ENCODE results near the gene GPS1.

Gene GPS1

DNA sequence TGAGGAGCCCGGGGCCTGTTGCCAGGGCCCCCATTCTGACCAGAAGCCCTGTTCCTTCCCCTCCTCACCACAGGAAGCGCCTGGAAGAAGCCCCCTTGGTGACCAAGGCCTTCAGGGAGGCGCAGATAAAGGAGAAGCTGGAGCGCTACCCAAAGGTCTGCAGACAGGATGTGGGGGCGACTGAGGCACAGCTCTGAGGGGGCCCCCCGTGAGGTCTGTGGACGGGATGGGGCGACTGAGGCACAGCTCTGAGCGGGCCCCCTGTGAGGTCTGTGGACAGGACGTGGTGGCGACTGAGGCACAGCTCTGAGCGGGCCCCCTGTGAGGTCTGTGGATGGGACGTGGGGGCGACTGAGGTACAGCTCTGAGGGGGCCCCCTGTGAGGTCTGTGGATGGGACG, 42.3 kb upstream of the GPS1 start:
- TF ChIP-seq FOXM1 (IDR thresholded peaks at IDR 0.05; ENCODE audit: borderline replicate concordance, low read depth): no peak
- no peak for TF ChIP-seq YY1 (IDR thresholded peaks at IDR 0.05; ENCODE audit: low read depth)
- no peak for TF ChIP-seq CEBPB (IDR thresholded peaks at IDR 0.05)
- TF ChIP-seq TEAD4 (IDR thresholded peaks at IDR 0.05): no peak
- no peak for TF ChIP-seq TAF1 (IDR thresholded peaks at IDR 0.05; ENCODE audit: low read depth)
- TF ChIP-seq MAX (IDR thresholded peaks at IDR 0.05): no peak
- TF ChIP-seq USF1 (IDR thresholded peaks at IDR 0.05): no peak

DNA sequence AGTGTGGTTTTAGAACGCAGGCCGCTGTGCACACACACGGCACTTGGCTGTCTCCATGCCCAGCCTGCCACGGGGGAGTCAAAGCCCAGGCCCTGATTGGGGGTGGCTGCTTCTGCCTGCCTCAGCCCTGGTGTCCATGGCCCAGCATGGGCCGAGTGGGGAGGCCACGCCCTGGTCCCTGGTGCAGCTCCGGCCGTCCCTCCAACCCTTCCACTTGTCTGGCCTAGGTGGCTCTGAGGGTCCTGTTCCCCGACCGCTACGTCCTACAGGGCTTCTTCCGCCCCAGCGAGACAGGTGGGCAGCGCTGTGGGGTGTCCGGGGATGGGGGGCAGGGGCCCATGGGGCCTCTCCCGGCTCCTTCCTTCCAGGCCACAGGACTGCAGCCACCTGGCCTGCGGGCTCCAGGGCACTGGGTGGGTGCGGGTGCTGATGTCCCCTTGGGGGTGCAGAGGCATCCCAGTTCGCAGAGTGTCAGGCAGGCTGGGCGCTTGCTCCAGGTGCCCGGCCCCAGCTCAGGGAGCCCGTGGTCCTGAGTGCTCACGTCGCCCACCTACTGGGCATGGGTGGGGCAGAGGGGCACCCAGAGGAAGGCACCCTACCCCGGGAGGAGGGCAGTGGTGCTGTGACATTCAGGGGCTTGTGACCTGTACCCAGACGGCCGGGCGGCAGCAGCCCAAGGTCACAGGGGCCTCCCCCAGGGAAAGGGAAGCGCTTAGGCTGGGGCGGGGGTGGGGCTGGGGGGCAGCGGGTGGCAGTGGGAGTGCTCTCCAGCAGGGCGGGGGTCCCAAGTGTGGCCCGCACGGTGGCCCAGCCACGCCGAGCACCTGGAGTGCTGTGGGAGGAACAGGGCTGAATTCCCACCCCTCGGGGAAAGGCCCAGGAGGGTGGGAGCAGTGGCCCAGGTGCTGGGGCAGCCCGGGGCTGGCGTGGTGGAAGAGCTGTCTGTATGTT, 40.8 kb upstream of the GPS1 start:
- no peak for TF ChIP-seq TEAD4 (IDR thresholded peaks at IDR 0.05)
- TF ChIP-seq ZBTB7A (IDR thresholded peaks at IDR 0.05; ENCODE audit: low read depth): no peak
- no peak for TF ChIP-seq EP300 (IDR thresholded peaks at IDR 0.05; ENCODE audit: borderline replicate concordance)

DNA sequence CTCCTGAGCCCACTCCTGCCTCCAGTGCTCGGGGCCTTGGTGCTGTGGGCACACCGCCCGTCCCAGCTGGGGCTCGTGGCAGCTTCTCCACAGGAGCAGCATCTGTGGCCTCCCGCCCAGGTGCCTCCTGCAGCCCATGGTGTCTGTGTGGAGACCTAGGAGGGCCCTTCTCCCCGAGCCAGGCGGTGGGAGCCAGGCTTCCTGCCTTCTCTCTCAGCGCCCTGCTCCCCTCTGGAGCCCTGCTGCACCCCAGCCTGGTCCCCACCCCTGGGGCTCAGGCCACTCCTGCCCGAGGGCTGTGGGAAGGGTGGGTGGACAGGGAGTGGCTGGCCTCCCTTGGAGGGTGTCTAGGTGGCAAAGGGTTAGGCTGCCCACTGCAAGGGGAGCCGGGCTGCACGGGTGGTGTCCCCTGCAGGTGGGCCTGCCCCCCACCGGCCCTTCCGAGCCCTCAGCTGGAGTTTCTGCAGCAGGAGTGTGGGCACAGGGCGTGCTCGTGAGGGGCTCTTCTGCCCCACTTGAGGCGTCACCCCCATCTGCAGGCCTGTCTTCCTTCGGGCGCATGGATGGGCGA, 40.0 kb upstream of the GPS1 start:
- TF ChIP-seq EGR1 (IDR thresholded peaks at IDR 0.05): no peak

- TF ChIP-seq, protein P1, sequence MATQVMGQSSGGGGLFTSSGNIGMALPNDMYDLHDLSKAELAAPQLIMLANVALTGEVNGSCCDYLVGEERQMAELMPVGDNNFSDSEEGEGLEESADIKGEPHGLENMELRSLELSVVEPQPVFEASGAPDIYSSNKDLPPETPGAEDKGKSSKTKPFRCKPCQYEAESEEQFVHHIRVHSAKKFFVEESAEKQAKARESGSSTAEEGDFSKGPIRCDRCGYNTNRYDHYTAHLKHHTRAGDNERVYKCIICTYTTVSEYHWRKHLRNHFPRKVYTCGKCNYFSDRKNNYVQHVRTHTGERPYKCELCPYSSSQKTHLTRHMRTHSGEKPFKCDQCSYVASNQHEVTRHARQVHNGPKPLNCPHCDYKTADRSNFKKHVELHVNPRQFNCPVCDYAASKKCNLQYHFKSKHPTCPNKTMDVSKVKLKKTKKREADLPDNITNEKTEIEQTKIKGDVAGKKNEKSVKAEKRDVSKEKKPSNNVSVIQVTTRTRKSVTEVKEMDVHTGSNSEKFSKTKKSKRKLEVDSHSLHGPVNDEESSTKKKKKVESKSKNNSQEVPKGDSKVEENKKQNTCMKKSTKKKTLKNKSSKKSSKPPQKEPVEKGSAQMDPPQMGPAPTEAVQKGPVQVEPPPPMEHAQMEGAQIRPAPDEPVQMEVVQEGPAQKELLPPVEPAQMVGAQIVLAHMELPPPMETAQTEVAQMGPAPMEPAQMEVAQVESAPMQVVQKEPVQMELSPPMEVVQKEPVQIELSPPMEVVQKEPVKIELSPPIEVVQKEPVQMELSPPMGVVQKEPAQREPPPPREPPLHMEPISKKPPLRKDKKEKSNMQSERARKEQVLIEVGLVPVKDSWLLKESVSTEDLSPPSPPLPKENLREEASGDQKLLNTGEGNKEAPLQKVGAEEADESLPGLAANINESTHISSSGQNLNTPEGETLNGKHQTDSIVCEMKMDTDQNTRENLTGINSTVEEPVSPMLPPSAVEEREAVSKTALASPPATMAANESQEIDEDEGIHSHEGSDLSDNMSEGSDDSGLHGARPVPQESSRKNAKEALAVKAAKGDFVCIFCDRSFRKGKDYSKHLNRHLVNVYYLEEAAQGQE (IDR thresholded peaks at IDR 0.05; ENCODE audit: low read depth): no peak
- TF ChIP-seq TCF12 (IDR thresholded peaks at IDR 0.05; ENCODE audit: low read depth): no peak
- no peak for TF ChIP-seq YY1 (IDR thresholded peaks at IDR 0.05; ENCODE audit: low read depth)
- TF ChIP-seq CREB1 (IDR thresholded peaks at IDR 0.05; ENCODE audit: low read depth): no peak
- TF ChIP-seq EP300 (IDR thresholded peaks at IDR 0.05; ENCODE audit: borderline replicate concordance): no peak
- TF ChIP-seq TEAD4 (IDR thresholded peaks at IDR 0.05): no peak
- no peak for TF ChIP-seq ZBTB7A (IDR thresholded peaks at IDR 0.05; ENCODE audit: low read depth)
- TF ChIP-seq MAX (IDR thresholded peaks at IDR 0.05): no peak
These were observed 39.4 kb upstream of the GPS1 start for GRCh38 chr17:82012261-82012639.

DNA sequence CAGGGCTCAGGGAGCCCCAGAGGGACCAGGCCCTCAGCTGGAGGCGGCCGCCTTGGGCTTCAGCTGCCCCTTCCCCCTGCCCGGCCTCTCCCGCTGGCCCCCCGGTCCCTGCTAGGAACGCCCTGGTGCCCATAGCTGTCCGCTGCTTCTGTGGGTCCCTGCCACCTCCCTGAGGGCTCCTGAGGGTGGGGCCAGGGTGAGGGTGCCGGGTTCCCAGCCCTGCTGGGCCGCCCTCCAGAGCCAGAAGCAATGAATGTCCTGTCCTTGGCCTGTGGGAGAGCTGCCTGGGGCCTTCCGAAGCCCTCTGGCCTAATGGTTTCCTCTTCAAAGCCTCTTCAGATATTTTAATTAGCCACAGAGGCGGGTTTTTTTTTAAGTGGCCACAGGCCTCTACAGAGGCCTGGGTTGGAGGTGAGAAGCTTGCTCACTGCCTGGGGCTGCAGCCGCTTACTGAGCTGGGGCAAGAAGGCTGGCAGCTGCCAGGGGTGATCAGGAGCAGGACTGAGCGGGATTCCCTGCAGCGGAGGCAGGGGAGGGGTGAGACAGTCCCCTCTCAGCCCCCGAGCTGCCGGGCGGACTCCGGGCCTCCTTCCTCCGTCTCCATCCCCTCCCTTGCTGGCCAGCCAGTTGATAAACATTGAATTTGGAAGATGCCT, 38.9 kb upstream of the GPS1 start:
- no peak for TF ChIP-seq TCF12 (IDR thresholded peaks at IDR 0.05; ENCODE audit: low read depth)
- no peak for TF ChIP-seq NFIC (IDR thresholded peaks at IDR 0.05)
- TF ChIP-seq EGR1 (IDR thresholded peaks at IDR 0.05): no peak
- TF ChIP-seq MAX (IDR thresholded peaks at IDR 0.05): no peak
- no peak for TF ChIP-seq CREB1 (IDR thresholded peaks at IDR 0.05; ENCODE audit: low read depth)
- TF ChIP-seq, protein P1 (IDR thresholded peaks at IDR 0.05; ENCODE audit: low read depth): no peak
- no peak for TF ChIP-seq YY1 (IDR thresholded peaks at IDR 0.05; ENCODE audit: low read depth)
- TF ChIP-seq FOXM1 (IDR thresholded peaks at IDR 0.05; ENCODE audit: borderline replicate concordance, low read depth): no peak
- no peak for TF ChIP-seq CEBPB (IDR thresholded peaks at IDR 0.05)
- TF ChIP-seq TEAD4 (IDR thresholded peaks at IDR 0.05): no peak
- no peak for TF ChIP-seq EP300 (IDR thresholded peaks at IDR 0.05; ENCODE audit: borderline replicate concordance)
- TF ChIP-seq TAF1 (IDR thresholded peaks at IDR 0.05; ENCODE audit: low read depth): no peak
- TF ChIP-seq ZBTB7A (IDR thresholded peaks at IDR 0.05; ENCODE audit: low read depth): no peak

- TF ChIP-seq TCF12 (IDR thresholded peaks at IDR 0.05; ENCODE audit: low read depth) (no peak), NFIC (IDR thresholded peaks at IDR 0.05) (no peak), CREB1 (IDR thresholded peaks at IDR 0.05; ENCODE audit: low read depth) (no peak), FOXM1 (IDR thresholded peaks at IDR 0.05; ENCODE audit: borderline replicate concordance, low read depth) (no peak), RAD21 (IDR thresholded peaks at IDR 0.05; ENCODE audit: low read depth) (no peak), YY1 (IDR thresholded peaks at IDR 0.05; ENCODE audit: low read depth) (no peak), EP300 (IDR thresholded peaks at IDR 0.05; ENCODE audit: borderline replicate concordance) (no peak), TEAD4 (IDR thresholded peaks at IDR 0.05) (no peak), ZBTB7A (IDR thresholded peaks at IDR 0.05; ENCODE audit: low read depth) (no peak), MAX (IDR thresholded peaks at IDR 0.05) (no peak), CEBPB (IDR thresholded peaks at IDR 0.05) (no peak), EGR1 (IDR thresholded peaks at IDR 0.05) (no peak), TAF1 (IDR thresholded peaks at IDR 0.05; ENCODE audit: low read depth) (no peak), USF1 (IDR thresholded peaks at IDR 0.05) (no peak)
- TF ChIP-seq, protein P1 (IDR thresholded peaks at IDR 0.05; ENCODE audit: low read depth): no peak
These were observed 38.4 kb upstream of the GPS1 start for GRCh38 chr17:82013341-82013740.

Measured in Ishikawa (cell line).